Activated naive CD4-positive, alpha-beta T cell treated with Interleukin-2 at 50 U/mL for 16 hours (primary cell): ENCODE results near the gene RILPL1.
"Not testable (repeated sequence)": the region's sequence is repeated elsewhere in the genome, so short reads cannot be mapped to it uniquely, and the experiment has no call there.

ENCODE experiments used
- DNase-seq: peaks from one replicate; pipeline ENCODE4 v3.0.0-alpha.2; 2020

RILPL1 gene

GRCh38 chr12:123533672-123534643 is at the start of gene RILPL1:
Gene RILPL1 (minus strand): TSS chr12:123533719. CDS start chr12:123533482, 237 bp downstream.
- DNase-seq = peak; percentile 52

GRCh38 chr12:123580772-123581171 is 47.3 kb upstream of the RILPL1 start:
- DNase-seq = no peak

GRCh38 chr12:123578829-123579228 is 45.3 kb upstream of the RILPL1 start:
- DNase-seq = not testable (repeated sequence)

- no peak for DNase-seq
Measured at GRCh38 chr12:123578243-123578642, 44.7 kb upstream of the RILPL1 start.

GRCh38 chr12:123576611-123577010 is 43.1 kb upstream of the RILPL1 start:
- no peak for DNase-seq

GRCh38 chr12:123573870-123574269 is 40.4 kb upstream of the RILPL1 start:
- no peak for DNase-seq

- no peak for DNase-seq
Measured at GRCh38 chr12:123572391-123572790, 38.9 kb upstream of the RILPL1 start.

- DNase-seq = no peak
Measured at GRCh38 chr12:123571343-123571813, 37.9 kb upstream of the RILPL1 start.

GRCh38 chr12:123559468-123559867 is 25.9 kb upstream of the RILPL1 start:
- DNase-seq = no peak

- DNase-seq = not testable (repeated sequence)
Measured at GRCh38 chr12:123558487-123558886, 25.0 kb upstream of the RILPL1 start.

GRCh38 chr12:123554843-123555242 is 21.3 kb upstream of the RILPL1 start:
- DNase-seq = not testable (repeated sequence)

GRCh38 chr12:123554136-123554535 is 20.6 kb upstream of the RILPL1 start:
- not testable (repeated sequence) for DNase-seq

GRCh38 chr12:123550700-123551099 is 17.2 kb upstream of the RILPL1 start:
- no peak for DNase-seq

GRCh38 chr12:123548107-123548506 is 14.6 kb upstream of the RILPL1 start:
- DNase-seq = no peak

GRCh38 chr12:123546281-123546680 is 12.8 kb upstream of the RILPL1 start:
- DNase-seq = no peak

GRCh38 chr12:123543541-123543940 is 10.0 kb upstream of the RILPL1 start:
- DNase-seq = no peak

- DNase-seq = no peak
Measured at GRCh38 chr12:123540899-123541662, 7.6 kb upstream of the RILPL1 start.

GRCh38 chr12:123535952-123536351 is 2.4 kb upstream of the RILPL1 start:
- DNase-seq = not testable (repeated sequence)

- DNase-seq = peak; percentile 2
Measured at GRCh38 chr12:123532808-123533649, 490 bp downstream of the RILPL1 start.

- no peak for DNase-seq
Measured at GRCh38 chr12:123532019-123532418, 1.5 kb downstream of the RILPL1 start.

GRCh38 chr12:123531091-123531490 is 2.4 kb downstream of the RILPL1 start:
- no peak for DNase-seq

GRCh38 chr12:123530668-123531067 is 2.9 kb downstream of the RILPL1 start:
- DNase-seq = no peak

- DNase-seq = no peak
Measured at GRCh38 chr12:123529686-123530085, 3.8 kb downstream of the RILPL1 start.
